IPS DF 6.9 (cell line): ENCODE measurements around the gene CEP44.
"Not testable (repeated sequence)": the region's sequence is repeated elsewhere in the genome, so short reads cannot be mapped to it uniquely, and the experiment has no call there.

ENCODE experiments used
- DNase-seq: peaks from one replicate; pipeline ENCODE4 v3.0.0-alpha.2; 2013; ENCODE audit warnings: low read depth, low spot score
- H3K27ac ChIP-seq: one replicate; pipeline ENCODE4 v1.5.1; 2013; ENCODE audit warnings: low read length, control low read depth
- H3K27me3 ChIP-seq: 2 replicates; pipeline ENCODE4 v1.6.1; 2013; ENCODE audit warnings: mild to moderate bottlenecking, low read length; ENCODE audit not compliant: control insufficient read depth, insufficient read depth
- H3K36me3 ChIP-seq: 2 replicates; pipeline ENCODE4 v1.6.1; 2013; ENCODE audit warnings: low read length; ENCODE audit not compliant: control insufficient read depth, insufficient read depth
- H3K4me1 ChIP-seq: 2 replicates; pipeline ENCODE4 v1.6.1; 2013; ENCODE audit warnings: low read length; ENCODE audit not compliant: control insufficient read depth, insufficient read depth
- H3K4me3 ChIP-seq: 2 replicates; pipeline ENCODE4 v1.5.1; 2013; ENCODE audit warnings: mild to moderate bottlenecking, low read length
- H3K9me3 ChIP-seq: 2 replicates; pipeline ENCODE4 v1.6.1; 2013; ENCODE audit warnings: low read length, inconsistent platforms; ENCODE audit not compliant: control insufficient read depth, insufficient read depth
- WGBS: extraction: QIAGEN DNeasy Blood & Tissue Kit; methylation state at CpG from one replicate; pipeline ENCODE4 v1.1.7; 2013; ENCODE audit warnings: mixed read lengths, missing lambda C conversion rate; ENCODE audit not compliant: insufficient read length, insufficient coverage; 5-methylcytosine and 5-hydroxymethylcytosine counted together

The CEP44 gene

GRCh38 chr4:174277433-174277832 lies 6.3 kb upstream of the CEP44 start:
- Histone ChIP-seq H3K27me3 (no peaks in the 10 kb centered on the region), H3K4me1 (no peaks in the 10 kb centered on the region), H3K4me3 (no peak overlapping the region), H3K9me3 (no peaks in the 10 kb centered on the region), H3K27ac (no peak overlapping the region), H3K36me3 (no peaks in the 10 kb centered on the region)
- no CpG with 5 or more reads among the region's 3 CpGs for WGBS
- DNase-seq, result no peak

- Histone ChIP-seq H3K4me1 (no peaks in the 10 kb centered on the region), H3K27ac (no peak overlapping the region), H3K27me3 (no peaks in the 10 kb centered on the region), H3K9me3 (no peaks in the 10 kb centered on the region), H3K36me3 (no peaks in the 10 kb centered on the region), H3K4me3 (no peak overlapping the region)
- no peak for DNase-seq
These were observed 5.2 kb upstream of the CEP44 start for GRCh38 chr4:174278467-174278866.

- Histone ChIP-seq H3K4me3 (no peak overlapping the region), H3K4me1 (no peaks in the 10 kb centered on the region), H3K36me3 (no peaks in the 10 kb centered on the region), H3K27me3 (no peaks in the 10 kb centered on the region), H3K27ac (no peak overlapping the region), H3K9me3 (no peaks in the 10 kb centered on the region)
- no peak for DNase-seq
- no CpG with 5 or more reads among the region's 3 CpGs for WGBS
These were observed 4.1 kb upstream of the CEP44 start for GRCh38 chr4:174279433-174280155.

- no CpG with 5 or more reads among the region's 5 CpGs for WGBS
- Histone ChIP-seq H3K4me1 (peaks cover 1% of the 10 kb centered on the region; the same call in 1 of the 2 replicates), H3K27me3 (no peaks in the 10 kb centered on the region), H3K36me3 (no peaks in the 10 kb centered on the region), H3K4me3 (no peak overlapping the region), H3K9me3 (no peaks in the 10 kb centered on the region), H3K27ac (no peak overlapping the region)
- no peak for DNase-seq
These were observed 2.5 kb upstream of the CEP44 start for GRCh38 chr4:174281182-174281737.

GRCh38 chr4:174281901-174282300 lies 1.8 kb upstream of the CEP44 start:
- no peak for DNase-seq
- no peak overlapping the region for H3K27ac ChIP-seq
- H3K36me3 ChIP-seq, result no peaks in the 10 kb centered on the region
- no peak overlapping the region for H3K4me3 ChIP-seq
- peaks cover 1% of the 10 kb centered on the region; the same call in 1 of the 2 replicates for H3K4me1 ChIP-seq
- H3K9me3 ChIP-seq, result no peaks in the 10 kb centered on the region
- H3K27me3 ChIP-seq, result no peaks in the 10 kb centered on the region

GRCh38 chr4:174282836-174283506 lies 740 bp upstream of the CEP44 start:
- peak; percentile 82 for DNase-seq
- Histone ChIP-seq H3K4me1 (peaks cover 1% of the 10 kb centered on the region; the same call in 1 of the 2 replicates), H3K9me3 (no peaks in the 10 kb centered on the region), H3K4me3 (peak overlapping the region; percentile 94), H3K36me3 (no peaks in the 10 kb centered on the region), H3K27me3 (no peaks in the 10 kb centered on the region), H3K27ac (no peak overlapping the region)
- no CpG with 5 or more reads among the region's 22 CpGs for WGBS

- no peak for DNase-seq
- Histone ChIP-seq H3K9me3 (no peaks in the 10 kb centered on the region), H3K4me1 (peaks cover 1% of the 10 kb centered on the region; the same call in 1 of the 2 replicates), H3K27me3 (no peaks in the 10 kb centered on the region), H3K27ac (no peak overlapping the region), H3K4me3 (peak overlapping the region; percentile 94; the same call in 1 of the 2 replicates), H3K36me3 (no peaks in the 10 kb centered on the region)
- no CpG with 5 or more reads among the region's 6 CpGs for WGBS
These were observed 776 bp downstream of the CEP44 start for GRCh38 chr4:174284487-174284886.

- Histone ChIP-seq H3K9me3 (no peaks in the 10 kb centered on the region), H3K27me3 (no peaks in the 10 kb centered on the region), H3K27ac (no peak overlapping the region), H3K4me1 (peaks cover 1% of the 10 kb centered on the region; the same call in 1 of the 2 replicates), H3K36me3 (no peaks in the 10 kb centered on the region), H3K4me3 (no peak overlapping the region)
- DNase-seq, result no peak
- WGBS, result no CpG with 5 or more reads among the region's 3 CpGs
These were observed 3.2 kb downstream of the CEP44 start for GRCh38 chr4:174286870-174287269.

- H3K27me3 ChIP-seq, result no peaks in the 10 kb centered on the region
- no peaks in the 10 kb centered on the region for H3K36me3 ChIP-seq
- no peaks in the 10 kb centered on the region for H3K9me3 ChIP-seq
- no peak overlapping the region for H3K27ac ChIP-seq
- no CpG with 5 or more reads among the region's 2 CpGs for WGBS
- no peak overlapping the region for H3K4me3 ChIP-seq
- no peaks in the 10 kb centered on the region for H3K4me1 ChIP-seq
- DNase-seq, result no peak
These were observed 8.8 kb downstream of the CEP44 start for GRCh38 chr4:174292473-174292872.

GRCh38 chr4:174294641-174295040 lies 10.9 kb downstream of the CEP44 start:
- not testable (repeated sequence) for H3K4me3 ChIP-seq, H3K9me3 ChIP-seq, DNase-seq, H3K27me3 ChIP-seq, H3K36me3 ChIP-seq, H3K27ac ChIP-seq, H3K4me1 ChIP-seq
- no CpG with 5 or more reads among the region's 30 CpGs for WGBS
